Measurements from ENCODE around the gene SEM1. TPM values are rescaled to one million over a fixed set of nuclear protein-coding genes. Genes with fewer than 3 reads are reported as not detected.
A peak's percentile ranks its signal among the peaks of the same experiment; 100 is the strongest.
"Not testable (repeated sequence)": the region's sequence is repeated elsewhere in the genome, so short reads cannot be mapped to it uniquely, and the experiment has no call there.

The SEM1 gene
- 32.3 and 35.5 TPM in 2 replicates for total RNA-seq

GRCh38 chr7:96709381-96710228 is at the start of gene SEM1:
Gene SEM1, minus strand, starts transcription at chr7:96709846. Its CDS starts 83 bp downstream, at chr7:96709763.
- peak; percentile 53 for DNase-seq
- peaks cover 30% of the 10 kb centered on the region for H3K36me3 Mint-ChIP-seq (ENCODE audit: low read depth)
- H3K4me1 Mint-ChIP-seq = peaks cover 40% of the 10 kb centered on the region
- peak within 1 kb of the TSS; percentile 98 for H3K27ac Mint-ChIP-seq
- TF ChIP-seq CTCF (IDR thresholded peaks at IDR 0.05) = no peak
- peaks cover 3% of the 10 kb centered on the region for H3K27me3 Mint-ChIP-seq
- peaks cover 14% of the 10 kb centered on the region for H3K9me3 Mint-ChIP-seq
- peak within 1 kb of the TSS; percentile 100 for H3K4me3 Mint-ChIP-seq
- POLR2A ChIA-PET = interaction anchor here (1.1 kb wide), 1 partner anchor 408 kb away, joined by 3 read pairs; the partner anchor contains the start of gene SDHAF3
- intact Hi-C loops (cut with micrococcal nuclease) = loop anchor here (1.0 to 10.0 kb wide), 2 partner anchors 385 to 408 kb away; partner anchors contain the start of genes SDHAF3 and SLC25A13
- peak; percentile 89 for ATAC-seq (ENCODE audit: low read depth)
- CTCF ChIA-PET = no interaction called here

- H3K27me3 Mint-ChIP-seq; CTCF ChIA-PET; H3K4me1 Mint-ChIP-seq; H3K4me3 Mint-ChIP-seq; H3K36me3 Mint-ChIP-seq (ENCODE audit: low read depth); ATAC-seq (ENCODE audit: low read depth); intact Hi-C loops (cut with micrococcal nuclease); DNase-seq; POLR2A ChIA-PET; H3K9me3 Mint-ChIP-seq; H3K27ac Mint-ChIP-seq: not testable (repeated sequence)
These were observed 48.2 kb upstream of the SEM1 start for GRCh38 chr7:96757880-96758279.

GRCh38 chr7:96747418-96747940 is 37.8 kb upstream of the SEM1 start:
- DNase-seq (no peak), ATAC-seq (ENCODE audit: low read depth) (no peak)
- Mint-ChIP-seq H3K4me3 (no peak overlapping the region), H3K9me3 (no peaks in the 10 kb centered on the region), H3K4me1 (no peaks in the 10 kb centered on the region), H3K27ac (no peak overlapping the region), H3K27me3 (peaks cover 5% of the 10 kb centered on the region), H3K36me3 (ENCODE audit: low read depth) (no peaks in the 10 kb centered on the region)
- no peak for TF ChIP-seq CTCF (IDR thresholded peaks at IDR 0.05)
- intact Hi-C loops (cut with micrococcal nuclease) = no loop called here
- POLR2A ChIA-PET = no interaction called here
- CTCF ChIA-PET = no interaction called here

GRCh38 chr7:96740130-96740529 is 30.5 kb upstream of the SEM1 start:
- no peak overlapping the region for H3K4me3 Mint-ChIP-seq
- H3K9me3 Mint-ChIP-seq = no peaks in the 10 kb centered on the region
- no peaks in the 10 kb centered on the region for H3K4me1 Mint-ChIP-seq
- peaks cover 23% of the 10 kb centered on the region for H3K27me3 Mint-ChIP-seq
- intact Hi-C loops (cut with micrococcal nuclease) = no loop called here
- POLR2A ChIA-PET = no interaction called here
- CTCF ChIA-PET = no interaction called here
- TF ChIP-seq CTCF (IDR thresholded peaks at IDR 0.05) = no peak
- no peaks in the 10 kb centered on the region for H3K36me3 Mint-ChIP-seq (ENCODE audit: low read depth)
- DNase-seq = no peak
- no peak for ATAC-seq (ENCODE audit: low read depth)
- no peak overlapping the region for H3K27ac Mint-ChIP-seq

GRCh38 chr7:96739609-96740008 is 30.0 kb upstream of the SEM1 start:
- no peak for TF ChIP-seq CTCF (IDR thresholded peaks at IDR 0.05)
- no peaks in the 10 kb centered on the region for H3K4me1 Mint-ChIP-seq
- ChIA-PET POLR2A (no interaction called here), CTCF (no interaction called here)
- H3K4me3 Mint-ChIP-seq = no peak overlapping the region
- no peak for ATAC-seq (ENCODE audit: low read depth)
- no peaks in the 10 kb centered on the region for H3K36me3 Mint-ChIP-seq (ENCODE audit: low read depth)
- no peak for DNase-seq
- no peak overlapping the region for H3K27ac Mint-ChIP-seq
- intact Hi-C loops (cut with micrococcal nuclease) = no loop called here
- H3K9me3 Mint-ChIP-seq = no peaks in the 10 kb centered on the region
- H3K27me3 Mint-ChIP-seq = peaks cover 23% of the 10 kb centered on the region

All from activated B cell treated with CpG ODN at 0.5 μM for 24 hours (primary cell).